ENCODE results near the gene BRD4.
A peak's percentile ranks its signal among the peaks of the same experiment; 100 is the strongest.

The BRD4 gene

GRCh38 chr19:15222738-15223648 lies 109.3 kb downstream of the BRD4 start:
- Histone ChIP-seq H3K4me3 (ENCODE audit: low read depth, low read length) (peak overlapping the region; percentile 52), H3K4me1 (ENCODE audit: control insufficient read depth, insufficient read depth, low read length) (no peaks in the 10 kb centered on the region), H3K27ac (ENCODE audit: extremely low read depth, low read depth, low read length) (no peak overlapping the region), H3K36me3 (ENCODE audit: control insufficient read depth in 2 of 2, insufficient read depth in 1 of 2, low read length in 2 of 2) (no peaks in the 10 kb centered on the region), H3K9me3 (ENCODE audit: control insufficient read depth, insufficient read depth, low read depth, low read length) (no peaks in the 10 kb centered on the region)
- ChIA-PET POLR2A (no interaction called here), CTCF (no interaction called here)
- TF ChIP-seq PRDM1 (tag by site-specific recombination; IDR thresholded peaks at IDR 0.05), result peak; percentile 77
- TF ChIP-seq ZBTB26 (tag by site-specific recombination; optimal IDR thresholded peaks at IDR 0.05), result peak; percentile 40
- peak; percentile 62 for TF ChIP-seq EGR2 (tag by site-specific recombination; IDR thresholded peaks at IDR 0.05; ENCODE audit: low read depth)
- no peak for TF ChIP-seq ZNF776 (tag by site-specific recombination; IDR thresholded peaks at IDR 0.05; ENCODE audit: borderline replicate concordance)
- no peak for TF ChIP-seq ZNF677 (tag by site-specific recombination; IDR thresholded peaks at IDR 0.05)
- TF ChIP-seq MYNN (tag by site-specific recombination; IDR thresholded peaks at IDR 0.05; ENCODE audit: borderline replicate concordance), result peak; percentile 100
- TF ChIP-seq ZBTB8A (tag by site-specific recombination; IDR thresholded peaks at IDR 0.05), result 0 out of 2 replicates have a peak, but pooled peaks have one; percentile 21
- peak; percentile 90 for TF ChIP-seq ZNF24 (tag by site-specific recombination; IDR thresholded peaks at IDR 0.05)
- TF ChIP-seq SP2 (tag by site-specific recombination; IDR thresholded peaks at IDR 0.05), result peak; percentile 93
- peak; percentile 100 for TF ChIP-seq ZNF335 (tag by site-specific recombination; conservative IDR thresholded peaks at IDR 0.05)
- TF ChIP-seq ZNF777 (tag by site-specific recombination; IDR thresholded peaks at IDR 0.05; ENCODE audit: borderline replicate concordance), result no peak
- peak; percentile 58 for TF ChIP-seq SP3 (tag by site-specific recombination; IDR thresholded peaks at IDR 0.05)
- peak; percentile 65 for TF ChIP-seq ZFHX2 (tag by site-specific recombination; conservative IDR thresholded peaks at IDR 0.05)
- TF ChIP-seq YY2 (tag by site-specific recombination; IDR thresholded peaks at IDR 0.05), result no peak
- peak; percentile 78 for TF ChIP-seq ZNF341 (tag by site-specific recombination; IDR thresholded peaks at IDR 0.05; ENCODE audit: low read depth)
- 0 out of 2 replicates have a peak, but pooled peaks have one; percentile 9 for TF ChIP-seq KLF17 (tag by site-specific recombination; IDR thresholded peaks at IDR 0.05)
- peak; percentile 93; the same call in 1 of the 2 replicates for TF ChIP-seq ZNF561 (tag by site-specific recombination; IDR thresholded peaks at IDR 0.05; ENCODE audit: borderline replicate concordance)
- no peak for TF ChIP-seq ZNF501 (tag by site-specific recombination; IDR thresholded peaks at IDR 0.05)
- TF ChIP-seq PATZ1 (tag by site-specific recombination; IDR thresholded peaks at IDR 0.05), result 0 out of 2 replicates have a peak, but pooled peaks have one; percentile 72
- peak; percentile 85 for TF ChIP-seq ZNF366 (tag by site-specific recombination; conservative IDR thresholded peaks at IDR 0.05)
- TF ChIP-seq ZNF792 (tag by site-specific recombination; IDR thresholded peaks at IDR 0.05), result no peak
- peak; percentile 2; the same call in 1 of the 2 replicates for TF ChIP-seq KLF9 (tag by site-specific recombination; IDR thresholded peaks at IDR 0.05; ENCODE audit: low read depth)
- 0 out of 2 replicates have a peak, but pooled peaks have one; percentile 21 for TF ChIP-seq SP7 (tag by site-specific recombination; IDR thresholded peaks at IDR 0.05)
- peak; percentile 94 for TF ChIP-seq ZNF362 (tag by site-specific recombination; IDR thresholded peaks at IDR 0.05)
- peak; percentile 40; the same call in 1 of the 2 replicates for TF ChIP-seq GLIS1 (tag by site-specific recombination; IDR thresholded peaks at IDR 0.05)
- peak; percentile 35; the same call in 1 of the 2 replicates for TF ChIP-seq KLF1 (tag by site-specific recombination; IDR thresholded peaks at IDR 0.05)
- peak; percentile 55 for TF ChIP-seq ZBTB17 (tag by site-specific recombination; IDR thresholded peaks at IDR 0.05)

All from HEK293 (cell line).